Activated naive CD4-positive, alpha-beta T cell treated with anti-CD3 and anti-CD28 coated beads for 36 hours (primary cell): ENCODE results near the gene E2F4. TPM values are rescaled to one million over a fixed set of nuclear protein-coding genes. Genes with fewer than 3 reads are reported as not detected.

ENCODE experiments used
- CTCF ChIA-PET: fragments of 350-600 bp; sonication (Branson Sonifier 250); formaldehyde crosslinking; loops from one replicate; lab custom pipeline; 2021; ENCODE audit warnings: antibody characterized with exemption; lab: Charles Lee
- DNase-seq: peaks from one replicate; pipeline ENCODE4 v3.0.0-alpha.2; 2020
- H3K27ac Mint-ChIP-seq: one replicate; pipeline ENCODE4 v1.8.0; 2021; ENCODE audit warnings: mild to moderate bottlenecking, mixed read lengths
- H3K27me3 Mint-ChIP-seq: one replicate; pipeline ENCODE4 v1.8.0; 2021; ENCODE audit warnings: low read depth, mixed read lengths
- H3K36me3 Mint-ChIP-seq: one replicate; pipeline ENCODE4 v1.8.0; 2021; ENCODE audit warnings: low read depth, mixed read lengths
- H3K4me1 Mint-ChIP-seq: one replicate; pipeline ENCODE4 v1.8.0; 2021; ENCODE audit warnings: low read depth, mixed read lengths
- H3K4me3 Mint-ChIP-seq: one replicate; pipeline ENCODE4 v1.8.0; 2021; ENCODE audit warnings: mild to moderate bottlenecking, moderate library complexity, mixed read lengths
- H3K9me3 Mint-ChIP-seq: one replicate; pipeline ENCODE4 v1.8.0; 2021; ENCODE audit warnings: mixed read lengths
- intact Hi-C: fragments of 100-400 bp; cut with micrococcal nuclease; formaldehyde crosslinking; loops from one replicate; pipeline ENCODE4 v1.15.1; 2023
- total RNA-seq, 2 experiments: library from RNA; stranded (reverse); gene quantifications; one replicate each; pipeline ENCODE4 v1.2.3, GENCODE V29; 2021

The E2F4 gene
- total RNA-seq, 2 experiments from 2014 or later, result 65.1 to 66.5 TPM

GRCh38 chr16:67228034-67228785 is 36.3 kb downstream of the E2F4 start:
- Mint-ChIP-seq H3K36me3 (peaks cover 25% of the 10 kb centered on the region), H3K27ac (peak overlapping the region; percentile 96), H3K4me1 (peaks cover 48% of the 10 kb centered on the region), H3K27me3 (no peaks in the 10 kb centered on the region), H3K4me3 (peak overlapping the region; percentile 100), H3K9me3 (no peaks in the 10 kb centered on the region)
- intact Hi-C loops, result no loop called here
- DNase-seq, result no peak
- CTCF ChIA-PET, result interaction anchor here (0.6 to 2.5 kb wide), 7 partner anchors 10 to 1041 kb away, joined by 3 to 8 read pairs (median 5); no protein-coding TSS in a partner anchor

GRCh38 chr16:67228905-67229304 is 37.0 kb downstream of the E2F4 start:
- CTCF ChIA-PET, result interaction anchor here (1.5 to 1.9 kb wide), 2 partner anchors 31 to 200 kb away, joined by 4 to 5 read pairs; no protein-coding TSS in a partner anchor
- Mint-ChIP-seq H3K27me3 (no peaks in the 10 kb centered on the region), H3K36me3 (peaks cover 29% of the 10 kb centered on the region), H3K4me1 (peaks cover 43% of the 10 kb centered on the region), H3K4me3 (peak overlapping the region; percentile 20), H3K9me3 (no peaks in the 10 kb centered on the region), H3K27ac (no peak overlapping the region)
- DNase-seq, result no peak
- intact Hi-C loops, result no loop called here

GRCh38 chr16:67229906-67230808 is 38.2 kb downstream of the E2F4 start:
- no peak for DNase-seq
- Mint-ChIP-seq H3K27me3 (no peaks in the 10 kb centered on the region), H3K4me1 (peaks cover 30% of the 10 kb centered on the region), H3K36me3 (peaks cover 31% of the 10 kb centered on the region), H3K27ac (no peak overlapping the region), H3K9me3 (no peaks in the 10 kb centered on the region), H3K4me3 (peak overlapping the region; percentile 28)
- intact Hi-C loops, result no loop called here
- CTCF ChIA-PET, result no interaction called here

GRCh38 chr16:67230809-67231660 is 39.1 kb downstream of the E2F4 start:
- H3K27ac Mint-ChIP-seq, result no peak overlapping the region
- peaks cover 22% of the 10 kb centered on the region for H3K4me1 Mint-ChIP-seq
- H3K4me3 Mint-ChIP-seq, result no peak overlapping the region
- CTCF ChIA-PET, result interaction anchor here (0.6 to 1.0 kb wide), 2 partner anchors 13 to 240 kb away, joined by 3 read pairs; no protein-coding TSS in a partner anchor
- H3K9me3 Mint-ChIP-seq, result no peaks in the 10 kb centered on the region
- H3K36me3 Mint-ChIP-seq, result peaks cover 33% of the 10 kb centered on the region
- intact Hi-C loops, result no loop called here
- DNase-seq, result no peak
- no peaks in the 10 kb centered on the region for H3K27me3 Mint-ChIP-seq

GRCh38 chr16:67233596-67233995 is 41.6 kb downstream of the E2F4 start:
- Mint-ChIP-seq H3K27ac (no peak overlapping the region), H3K27me3 (no peaks in the 10 kb centered on the region), H3K4me1 (peaks cover 6% of the 10 kb centered on the region), H3K4me3 (no peak overlapping the region), H3K9me3 (no peaks in the 10 kb centered on the region), H3K36me3 (peaks cover 45% of the 10 kb centered on the region)
- intact Hi-C loops, result no loop called here
- CTCF ChIA-PET, result no interaction called here
- DNase-seq, result no peak

GRCh38 chr16:67234180-67234597 is 42.2 kb downstream of the E2F4 start:
- no peaks in the 10 kb centered on the region for H3K9me3 Mint-ChIP-seq
- no peak for DNase-seq
- no peak overlapping the region for H3K4me3 Mint-ChIP-seq
- H3K36me3 Mint-ChIP-seq, result peaks cover 44% of the 10 kb centered on the region
- intact Hi-C loops, result no loop called here
- no peaks in the 10 kb centered on the region for H3K27me3 Mint-ChIP-seq
- no peak overlapping the region for H3K27ac Mint-ChIP-seq
- CTCF ChIA-PET, result interaction anchor here (0.7 to 1.2 kb wide), 2 partner anchors 105 to 128 kb away, joined by 3 to 5 read pairs; no protein-coding TSS in a partner anchor
- peaks cover 4% of the 10 kb centered on the region for H3K4me1 Mint-ChIP-seq

GRCh38 chr16:67235816-67236562 is 44.0 kb downstream of the E2F4 start:
- intact Hi-C loops, result loop anchor here (1.0 kb wide), 1 partner anchor 9 kb away; the partner anchor contains the start of gene TMEM208
- CTCF ChIA-PET, result no interaction called here
- no peaks in the 10 kb centered on the region for H3K9me3 Mint-ChIP-seq
- no peaks in the 10 kb centered on the region for H3K27me3 Mint-ChIP-seq
- DNase-seq, result no peak
- H3K36me3 Mint-ChIP-seq, result peaks cover 35% of the 10 kb centered on the region
- H3K4me3 Mint-ChIP-seq, result peak overlapping the region; percentile 46
- H3K27ac Mint-ChIP-seq, result peak overlapping the region; percentile 78
- peaks cover 4% of the 10 kb centered on the region for H3K4me1 Mint-ChIP-seq

GRCh38 chr16:67236563-67237395 is 44.8 kb downstream of the E2F4 start:
- CTCF ChIA-PET, result no interaction called here
- H3K9me3 Mint-ChIP-seq, result no peaks in the 10 kb centered on the region
- H3K36me3 Mint-ChIP-seq, result peaks cover 34% of the 10 kb centered on the region
- peak overlapping the region; percentile 78 for H3K27ac Mint-ChIP-seq
- H3K4me3 Mint-ChIP-seq, result peak overlapping the region; percentile 46
- no peaks in the 10 kb centered on the region for H3K27me3 Mint-ChIP-seq
- peak; percentile 83 for DNase-seq
- H3K4me1 Mint-ChIP-seq, result peaks cover 10% of the 10 kb centered on the region
- intact Hi-C loops, result loop anchor here (1.0 kb wide), 1 partner anchor 9 kb away; the partner anchor contains the start of gene TMEM208

GRCh38 chr16:67237396-67238277 is 45.7 kb downstream of the E2F4 start:
- Mint-ChIP-seq H3K27me3 (no peaks in the 10 kb centered on the region), H3K4me3 (no peak overlapping the region), H3K9me3 (no peaks in the 10 kb centered on the region), H3K27ac (peak overlapping the region; percentile 50), H3K36me3 (peaks cover 31% of the 10 kb centered on the region), H3K4me1 (peaks cover 15% of the 10 kb centered on the region)
- no peak for DNase-seq
- intact Hi-C loops, result no loop called here
- CTCF ChIA-PET, result interaction anchor here (1.7 kb wide), 1 partner anchor 10 kb away, joined by 8 read pairs; the partner anchor contains the start of gene TMEM208

- Mint-ChIP-seq H3K27me3 (no peaks in the 10 kb centered on the region), H3K9me3 (no peaks in the 10 kb centered on the region), H3K4me1 (peaks cover 16% of the 10 kb centered on the region), H3K4me3 (no peak overlapping the region), H3K27ac (no peak overlapping the region), H3K36me3 (peaks cover 27% of the 10 kb centered on the region)
- CTCF ChIA-PET, result interaction anchor here (1.7 kb wide), 1 partner anchor 11 kb away, joined by 8 read pairs; the partner anchor contains the start of gene TMEM208
- intact Hi-C loops, result no loop called here
- DNase-seq, result no peak
Observed at GRCh38 chr16:67238278-67238575, 46.3 kb downstream of the E2F4 start.
